GM06990 (cell line): ENCODE data around the gene HEPHL1.

Source experiments
- DNase-seq: peaks from one replicate; pipeline ENCODE4 v3.0.0-alpha.2; 2011; ENCODE audit not compliant: insufficient read length; ENCODE audit errors: extremely low read depth
- H3K27me3 ChIP-seq: replicated peaks from 2 replicates; pipeline ENCODE4 v1.6.0; 2011; ENCODE audit warnings: low read length; ENCODE audit not compliant: control insufficient read depth, insufficient read depth
- H3K36me3 ChIP-seq: 2 replicates; pipeline ENCODE4 v1.5.1; 2011; ENCODE audit warnings: low read length; ENCODE audit not compliant: control insufficient read depth, insufficient read depth
- H3K4me3 ChIP-seq: replicated peaks from 2 replicates; pipeline ENCODE4 v1.5.1; 2011; ENCODE audit warnings: low read depth, mild to moderate bottlenecking, control low read depth, low read length
- CTCF ChIP-seq: IDR thresholded peaks from 2 replicates; pipeline ENCODE4 v1.5.1; 2011; ENCODE audit warnings: low read length, control low read depth, mild to moderate bottlenecking, inconsistent platforms; ENCODE audit not compliant: insufficient read depth, poor library complexity, severe bottlenecking

The HEPHL1 gene

DNA sequence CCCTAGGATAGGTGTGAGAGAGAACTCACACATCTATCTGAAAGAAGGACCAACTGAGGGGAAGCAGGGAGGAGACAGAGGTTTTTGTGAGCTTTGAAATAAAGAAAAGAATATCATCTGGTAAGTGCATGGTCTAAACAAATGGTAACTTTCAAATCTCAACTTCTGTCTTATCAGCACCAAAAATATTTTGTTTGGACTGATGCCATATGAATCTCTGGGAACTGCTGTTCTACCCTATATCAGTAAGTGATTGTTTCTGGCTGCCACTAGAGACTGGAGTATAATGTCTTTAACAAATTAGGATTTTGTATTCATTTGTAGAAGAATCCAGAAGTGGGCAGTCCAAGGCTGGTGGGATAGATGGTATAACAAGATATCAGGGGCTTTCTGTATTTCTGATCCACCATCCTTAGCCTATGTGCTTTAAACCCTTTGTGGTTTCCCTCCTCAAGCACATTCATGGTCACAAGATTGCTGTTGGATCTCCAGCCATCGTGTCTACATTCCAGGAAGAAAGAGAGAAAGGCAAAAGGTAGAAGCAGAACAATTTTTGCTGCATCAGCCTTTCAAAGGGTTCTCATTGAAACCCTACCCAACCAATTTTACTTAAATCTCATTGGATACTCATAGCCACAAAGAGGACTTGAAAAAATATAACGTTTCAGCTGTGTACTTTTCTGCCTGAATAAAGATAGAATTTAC, 4.7 kb downstream of the HEPHL1 start:
- no peak for DNase-seq
- H3K4me3 ChIP-seq = no peak overlapping the region
- no peaks in the 10 kb centered on the region for H3K36me3 ChIP-seq
- no peak for TF ChIP-seq CTCF
- H3K27me3 ChIP-seq = no peaks in the 10 kb centered on the region

DNA sequence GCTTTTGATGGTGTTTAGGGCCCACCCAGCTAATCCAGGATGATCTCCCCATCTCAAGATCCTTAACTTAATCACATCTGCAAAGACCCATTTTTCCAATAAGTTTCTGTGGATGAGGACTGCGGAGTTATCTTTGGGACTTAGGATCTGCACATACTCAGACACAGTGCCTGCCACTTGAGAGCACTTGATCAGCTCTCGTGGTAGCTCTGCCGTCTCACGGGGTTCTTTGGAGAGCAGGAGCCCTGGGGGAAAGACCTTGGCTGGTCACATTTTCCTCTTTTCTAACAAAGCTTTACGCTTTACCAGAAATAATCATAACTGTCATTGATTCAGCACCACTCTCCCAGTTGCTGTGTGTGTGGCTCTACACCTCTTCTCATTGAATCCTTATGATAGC, 6.1 kb downstream of the HEPHL1 start:
- no peak for TF ChIP-seq CTCF
- no peak for DNase-seq
- Histone ChIP-seq H3K36me3 (no peaks in the 10 kb centered on the region), H3K4me3 (no peak overlapping the region), H3K27me3 (no peaks in the 10 kb centered on the region)

DNA sequence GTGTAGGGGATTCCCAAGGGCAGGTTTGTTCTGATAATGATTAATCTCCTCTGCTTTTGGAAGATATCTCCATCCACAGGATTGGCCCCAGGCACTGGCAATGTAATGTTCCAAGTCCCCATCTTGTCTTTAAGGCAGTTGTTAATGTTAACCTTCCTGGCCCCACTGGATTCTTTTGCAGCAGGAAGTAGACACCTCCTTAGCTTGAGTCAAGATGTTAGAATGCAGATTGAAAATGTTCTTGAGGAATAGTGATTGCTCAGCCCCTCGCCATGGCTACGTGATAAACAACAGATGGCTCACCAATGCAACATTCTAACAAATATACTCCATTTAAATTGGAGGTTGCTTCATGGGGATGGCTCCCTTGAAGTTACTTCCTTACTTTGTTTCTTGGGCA, 7.3 kb downstream of the HEPHL1 start:
- Histone ChIP-seq H3K36me3 (no peaks in the 10 kb centered on the region), H3K27me3 (no peaks in the 10 kb centered on the region), H3K4me3 (no peak overlapping the region)
- TF ChIP-seq CTCF = no peak
- DNase-seq = no peak

- no peak for TF ChIP-seq CTCF
- no peak for DNase-seq
- Histone ChIP-seq H3K4me3 (no peak overlapping the region), H3K36me3 (no peaks in the 10 kb centered on the region), H3K27me3 (no peaks in the 10 kb centered on the region)
Observed at GRCh38 chr11:94030059-94030458, 8.9 kb downstream of the HEPHL1 start.

GRCh38 chr11:94031625-94032024, 10.5 kb downstream of the HEPHL1 start:
- DNase-seq = no peak
- no peak overlapping the region for H3K4me3 ChIP-seq
- no peak for TF ChIP-seq CTCF

DNA sequence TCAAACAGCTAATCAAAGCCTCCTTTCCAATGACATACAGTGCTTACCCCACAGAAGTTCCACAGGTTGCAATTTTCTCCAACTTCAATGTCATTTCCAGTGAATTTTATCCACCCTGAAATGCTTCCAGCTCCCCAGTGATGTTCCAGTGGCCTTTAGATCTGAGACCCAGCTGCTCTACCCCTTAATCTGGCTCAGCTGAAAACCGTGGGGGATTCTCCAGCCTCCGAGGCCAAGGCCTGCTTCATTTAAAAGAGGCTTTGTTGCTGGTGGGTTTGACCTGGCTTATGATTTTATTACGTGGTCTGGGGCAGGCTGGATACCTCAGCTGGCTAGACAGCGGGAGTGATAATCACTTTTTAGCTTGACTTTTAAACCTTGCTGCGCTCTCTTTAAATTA, 10.9 kb downstream of the HEPHL1 start:
- Histone ChIP-seq H3K36me3 (no peaks in the 10 kb centered on the region), H3K27me3 (no peaks in the 10 kb centered on the region), H3K4me3 (no peak overlapping the region)
- DNase-seq = no peak
- no peak for TF ChIP-seq CTCF

More at GRCh38 chr11:94031625-94032024, 10.5 kb downstream of the HEPHL1 start:
- no peaks in the 10 kb centered on the region for H3K27me3 ChIP-seq
- H3K36me3 ChIP-seq = no peaks in the 10 kb centered on the region
